Activated CD4-positive, alpha-beta T cell treated with anti-CD3 and anti-CD28 coated beads, Interleukin-2, amount 50 U/mL, for 48 hours (primary cell): Measurements from ENCODE around the gene EVA1A.

Source experiments
- DNase-seq, 2 experiments: peaks; one replicate each; pipeline ENCODE4 v3.0.0-alpha.2; 2020

Gene EVA1A

DNA sequence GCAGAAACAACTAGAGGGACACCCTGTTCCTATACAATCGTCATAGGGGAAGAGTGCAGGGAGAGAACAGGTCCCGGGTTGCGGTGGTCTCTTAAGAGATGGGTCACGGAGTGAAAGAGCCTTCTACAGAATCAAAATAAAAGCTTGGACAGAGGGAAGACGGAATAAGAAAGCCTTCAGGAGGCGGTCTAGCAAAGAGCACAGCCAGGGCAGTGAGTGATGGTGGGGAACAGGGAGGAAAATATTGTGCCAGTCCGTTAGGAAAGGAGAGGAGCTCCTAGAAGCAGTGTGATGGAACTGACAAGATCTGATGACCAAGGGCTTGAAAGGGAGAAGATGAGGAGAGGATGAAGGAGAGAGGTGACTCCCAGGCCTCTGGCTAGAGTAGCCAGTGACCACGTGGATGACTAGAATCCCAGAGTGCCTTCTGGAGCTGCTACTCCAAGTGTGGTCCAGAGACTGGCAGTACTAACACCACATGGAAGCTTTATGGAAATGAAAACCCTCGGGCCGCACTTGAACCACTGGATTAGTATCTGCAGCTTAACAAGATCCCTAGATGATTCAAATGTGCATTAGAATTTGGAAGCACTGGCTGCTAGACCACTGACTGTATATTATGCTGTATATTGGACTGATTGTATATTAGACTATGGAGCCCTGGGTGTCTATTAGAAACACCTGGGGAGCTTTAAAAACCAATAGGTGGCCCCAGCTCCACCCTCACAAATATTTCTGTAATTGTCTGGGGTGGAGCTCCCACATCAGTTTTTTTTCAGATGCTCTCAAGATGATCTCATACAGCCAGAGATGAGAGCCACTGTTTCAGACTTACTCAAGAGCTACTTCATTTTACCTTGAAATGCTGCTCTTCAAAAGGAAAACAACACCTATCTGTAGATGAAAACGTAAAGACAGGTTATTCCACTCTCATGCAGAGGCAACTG lies 1.1 kb upstream of the EVA1A start:
- no peak for DNase-seq

DNA sequence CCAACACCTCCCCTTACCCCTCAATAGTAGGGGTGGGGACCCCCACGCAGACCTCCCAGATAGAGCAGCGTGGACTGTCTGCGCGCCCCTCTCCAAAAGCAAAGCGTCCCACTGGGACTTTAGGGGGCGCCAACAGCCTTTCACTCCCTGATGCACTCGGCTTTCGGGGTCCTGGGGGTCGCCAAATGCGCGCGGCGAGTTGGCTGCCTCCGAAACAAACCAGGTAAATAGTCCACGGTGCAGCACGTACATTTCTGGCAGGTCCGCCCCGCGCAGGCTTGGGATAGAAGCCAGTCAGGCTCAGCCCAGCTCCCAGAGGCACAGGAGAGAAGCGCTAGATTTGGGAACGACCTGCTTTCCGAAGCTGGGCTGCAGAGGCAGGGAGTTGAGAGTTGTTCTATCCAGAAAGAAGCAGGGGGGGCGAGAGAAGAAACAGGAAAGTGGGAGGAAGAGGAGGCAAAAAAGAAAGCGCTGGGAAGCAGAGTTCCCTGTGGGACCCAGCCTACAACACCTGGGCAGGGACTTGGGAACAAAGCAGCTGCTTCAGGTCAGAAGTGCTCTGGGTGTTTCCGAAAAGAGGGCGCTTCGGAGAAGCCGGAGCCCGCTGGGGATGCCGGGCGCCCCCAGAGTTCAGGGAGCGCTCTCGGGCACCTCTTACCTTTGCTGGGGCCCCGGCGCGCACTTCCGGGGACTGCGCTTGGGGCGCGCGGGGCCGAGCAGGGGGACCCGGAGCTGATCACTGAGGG lies 544 bp downstream of the EVA1A start:
- no peak for DNase-seq

DNA sequence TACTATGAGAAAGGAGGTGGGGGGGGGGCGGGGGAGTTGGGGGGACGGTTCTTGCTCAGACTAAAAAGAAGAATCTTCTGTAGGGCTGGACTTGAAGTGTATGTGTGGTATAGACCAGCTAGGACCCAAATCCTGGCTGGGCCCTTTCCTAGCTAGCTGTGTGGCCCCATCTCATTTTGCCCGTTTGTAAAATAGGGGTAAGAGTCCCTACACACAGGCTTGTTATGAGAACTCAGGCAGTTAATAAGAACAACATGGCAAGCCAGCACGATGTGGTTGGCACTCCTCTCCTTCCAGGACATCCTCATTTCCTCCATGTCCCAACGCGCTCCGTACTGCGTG lies 1.1 kb downstream of the EVA1A start:
- DNase-seq, result no peak

DNA sequence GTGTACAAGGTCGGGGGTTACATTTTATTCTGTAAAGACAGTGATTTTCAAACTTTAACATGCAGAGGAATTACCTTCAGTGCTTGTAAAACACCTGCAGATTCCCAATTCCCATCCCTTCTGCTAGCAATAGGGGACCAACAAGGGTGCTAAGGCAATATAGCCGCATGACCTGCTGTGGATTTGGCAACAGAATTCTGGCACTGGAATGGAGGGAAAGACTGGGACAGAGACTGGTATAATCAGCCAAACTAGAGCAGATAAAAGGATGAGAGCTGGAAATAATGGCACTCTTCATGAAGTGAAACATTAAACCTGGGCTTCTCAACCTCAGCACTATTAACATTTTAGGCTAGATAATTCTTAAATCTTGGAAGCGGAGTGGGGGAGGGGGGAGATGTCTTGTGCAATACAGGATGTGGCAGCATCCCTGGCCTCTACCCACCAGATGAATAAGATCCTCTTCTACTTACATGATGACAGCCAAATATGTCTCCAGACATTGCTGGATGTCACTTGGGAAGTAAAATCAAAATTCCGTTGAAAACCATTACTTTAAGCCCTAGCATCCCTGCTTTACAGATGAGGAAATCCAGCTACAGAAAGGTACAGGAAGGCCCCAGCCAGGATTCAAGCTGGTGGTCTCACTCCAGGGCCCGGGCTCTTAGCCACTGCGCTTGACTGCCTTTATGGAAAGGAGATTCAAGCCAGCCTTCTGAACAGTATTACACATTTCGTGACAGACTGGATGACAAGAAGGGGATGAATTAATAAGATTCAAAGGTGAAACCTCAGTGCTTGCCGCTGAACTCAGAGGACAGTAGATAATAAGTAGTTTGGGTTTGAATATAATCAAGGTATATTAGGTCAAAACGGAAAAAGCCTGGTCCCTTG lies 1.7 kb downstream of the EVA1A start:
- DNase-seq, result no peak

DNA sequence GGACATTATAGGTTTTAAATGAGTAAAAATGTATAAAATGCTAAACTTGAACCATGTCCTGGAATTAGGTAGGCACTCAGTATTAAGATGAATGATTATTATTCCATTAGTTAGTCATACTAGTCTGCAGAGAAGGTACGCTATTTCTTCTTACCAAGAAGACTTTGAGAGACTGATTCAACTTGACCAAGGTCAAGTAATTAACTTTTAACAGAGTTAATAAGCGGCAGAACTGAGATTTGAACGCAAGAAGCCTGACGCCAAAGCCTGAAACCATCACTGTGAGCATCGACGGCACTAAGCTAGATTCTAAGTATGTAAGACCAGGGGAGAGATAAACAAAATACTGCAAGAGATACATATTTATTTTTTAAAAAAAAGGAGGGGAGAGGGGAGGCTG lies 2.6 kb downstream of the EVA1A start:
- DNase-seq, result no peak

DNA sequence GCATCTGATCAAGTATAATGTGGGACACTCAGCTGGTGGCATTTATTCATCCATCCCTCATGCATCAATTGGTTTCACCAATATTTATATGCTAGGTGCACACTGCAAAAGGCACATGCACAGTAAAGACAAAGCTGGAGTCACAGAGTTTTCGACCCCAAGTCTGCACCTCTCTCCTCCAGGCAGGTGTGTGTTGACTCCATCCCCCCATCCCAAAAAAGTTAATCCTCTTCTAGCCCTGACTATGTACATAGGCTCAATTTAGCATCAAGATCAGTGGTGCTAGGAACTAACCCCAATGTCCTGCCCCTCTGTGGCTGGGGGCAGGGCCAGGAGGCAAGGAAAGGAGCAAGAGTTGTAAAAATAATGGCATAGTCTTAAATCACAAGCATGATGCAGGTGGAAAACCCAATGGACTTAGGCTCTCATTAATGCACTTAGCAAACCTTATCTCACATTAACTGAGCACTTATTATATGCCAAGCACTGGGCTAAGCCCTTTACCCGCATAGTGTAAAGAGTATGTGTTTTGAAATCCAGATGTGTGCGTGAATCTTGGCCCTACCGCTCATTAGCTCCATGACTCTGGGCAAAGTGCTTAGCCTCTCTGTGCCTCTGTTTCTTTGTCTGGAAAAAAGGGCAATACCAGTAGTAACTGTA lies 3.1 kb downstream of the EVA1A start:
- no peak for DNase-seq

DNA sequence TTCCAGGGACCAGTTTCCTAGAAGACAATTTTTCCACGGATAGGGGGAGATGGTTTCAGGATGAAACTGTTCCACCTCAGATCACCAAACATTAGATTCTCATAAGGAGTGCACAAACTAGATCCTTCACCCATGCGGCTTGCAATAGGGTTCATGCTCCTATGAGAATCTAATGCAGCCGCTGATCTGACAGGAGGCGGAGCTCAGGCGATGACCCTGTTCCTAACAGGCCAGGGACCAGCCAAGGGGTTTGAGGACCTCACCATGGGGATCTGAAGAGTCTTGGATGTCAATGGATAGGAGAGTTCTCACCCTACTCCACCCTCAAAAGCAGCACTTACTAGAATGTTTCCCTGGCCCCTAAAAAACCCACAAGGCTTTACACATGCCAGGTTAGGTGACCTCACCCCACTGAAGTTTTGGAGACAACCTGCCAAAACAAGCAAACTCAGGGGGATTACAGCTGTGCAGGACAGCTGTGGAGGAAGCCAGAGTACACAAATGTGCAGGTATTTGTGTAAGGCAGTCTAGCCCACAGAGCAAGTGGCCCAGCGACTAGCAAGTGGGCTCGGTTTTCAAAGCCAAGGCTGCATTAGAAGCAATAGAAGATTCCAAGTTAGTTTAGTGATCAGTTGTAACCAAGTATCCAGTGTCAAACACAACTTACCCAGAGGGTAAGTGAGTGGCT lies 3.9 kb downstream of the EVA1A start:
- DNase-seq, result no peak

DNA sequence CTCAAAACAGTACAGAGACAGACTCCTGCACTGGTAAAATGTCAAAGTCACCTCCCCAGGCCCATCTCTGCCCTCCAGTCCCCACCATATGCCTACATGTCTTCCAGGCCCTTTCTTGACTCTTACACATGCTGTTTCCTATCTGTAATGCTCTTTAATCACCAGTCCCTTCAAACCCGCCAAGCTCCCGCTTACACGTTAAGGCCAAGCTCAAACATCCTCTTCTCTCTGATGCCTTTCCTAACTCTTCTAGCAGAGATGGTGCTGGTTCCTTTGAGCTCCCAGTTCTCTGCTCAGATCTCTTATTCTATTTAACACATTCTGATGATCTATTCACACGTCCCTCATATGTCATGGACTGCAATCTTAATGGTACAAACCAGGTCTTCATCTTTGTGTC lies 5.0 kb downstream of the EVA1A start:
- DNase-seq, result no peak

DNA sequence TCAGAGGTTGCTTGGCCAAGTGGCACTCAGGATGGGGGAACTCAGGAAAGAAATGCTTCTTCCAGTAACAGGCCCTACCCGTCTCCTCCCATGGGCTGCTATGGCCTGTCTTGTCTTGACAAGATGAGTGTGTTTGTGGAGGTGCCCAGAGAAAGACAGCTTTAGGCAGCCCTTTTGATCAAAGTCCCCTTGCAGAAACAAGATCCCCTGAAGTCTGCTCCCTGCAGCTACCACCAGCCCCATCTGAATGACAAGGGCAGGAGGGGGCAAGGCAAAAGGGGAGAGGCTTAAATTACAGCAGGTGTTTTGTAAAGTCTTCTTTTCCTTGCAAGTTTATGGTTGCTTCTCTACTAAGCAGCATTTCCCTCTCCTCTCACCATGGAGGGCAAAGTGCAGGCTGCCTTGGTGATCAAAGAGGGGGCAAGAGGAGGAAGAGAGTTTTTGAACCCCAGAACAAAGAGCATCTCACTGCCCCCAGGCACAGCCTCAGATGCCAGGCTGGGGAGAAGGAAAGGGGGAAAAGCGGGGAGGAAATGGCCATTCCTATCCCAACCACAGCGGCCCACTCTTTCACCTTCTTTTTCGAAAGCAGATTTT lies 6.7 kb downstream of the EVA1A start:
- no peak for DNase-seq

DNA sequence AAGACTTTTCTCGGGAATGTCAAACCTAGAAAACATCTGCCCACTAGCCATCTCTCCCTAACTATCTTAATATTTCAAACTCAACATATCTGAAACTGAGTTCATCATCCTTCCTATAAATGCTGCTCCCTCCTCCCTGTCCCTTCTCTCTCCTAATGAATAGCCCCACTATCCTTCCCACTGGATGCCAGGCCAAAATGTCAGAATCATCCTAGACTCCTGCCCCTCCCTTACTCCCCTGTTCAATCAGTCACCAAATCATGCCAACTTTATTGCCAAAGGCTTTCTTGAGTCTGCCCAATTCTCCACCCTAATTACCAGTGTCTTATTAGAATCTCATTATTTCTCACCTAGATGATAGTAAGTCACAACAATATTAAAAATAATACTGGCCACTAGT lies 8.5 kb downstream of the EVA1A start:
- no peak for DNase-seq

DNA sequence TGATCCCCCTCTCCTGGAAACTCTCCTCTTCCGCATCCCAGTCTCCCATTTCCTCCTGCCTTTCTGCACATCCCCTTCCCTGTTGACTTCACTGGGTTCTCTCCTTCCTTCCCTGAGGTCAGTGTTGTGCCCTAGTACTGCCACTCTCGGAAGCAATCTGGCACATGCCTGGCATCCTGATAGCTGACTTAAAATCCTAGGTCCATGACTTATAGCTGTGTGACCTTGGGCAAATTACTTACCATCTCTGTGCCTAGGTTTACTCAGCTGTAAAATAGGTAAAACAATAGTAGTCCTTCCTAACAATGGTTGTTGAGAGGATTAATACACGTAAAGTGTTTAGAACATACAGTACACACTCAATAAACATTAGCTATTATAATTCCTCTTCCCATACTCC lies 9.3 kb downstream of the EVA1A start:
- DNase-seq, result no peak

DNA sequence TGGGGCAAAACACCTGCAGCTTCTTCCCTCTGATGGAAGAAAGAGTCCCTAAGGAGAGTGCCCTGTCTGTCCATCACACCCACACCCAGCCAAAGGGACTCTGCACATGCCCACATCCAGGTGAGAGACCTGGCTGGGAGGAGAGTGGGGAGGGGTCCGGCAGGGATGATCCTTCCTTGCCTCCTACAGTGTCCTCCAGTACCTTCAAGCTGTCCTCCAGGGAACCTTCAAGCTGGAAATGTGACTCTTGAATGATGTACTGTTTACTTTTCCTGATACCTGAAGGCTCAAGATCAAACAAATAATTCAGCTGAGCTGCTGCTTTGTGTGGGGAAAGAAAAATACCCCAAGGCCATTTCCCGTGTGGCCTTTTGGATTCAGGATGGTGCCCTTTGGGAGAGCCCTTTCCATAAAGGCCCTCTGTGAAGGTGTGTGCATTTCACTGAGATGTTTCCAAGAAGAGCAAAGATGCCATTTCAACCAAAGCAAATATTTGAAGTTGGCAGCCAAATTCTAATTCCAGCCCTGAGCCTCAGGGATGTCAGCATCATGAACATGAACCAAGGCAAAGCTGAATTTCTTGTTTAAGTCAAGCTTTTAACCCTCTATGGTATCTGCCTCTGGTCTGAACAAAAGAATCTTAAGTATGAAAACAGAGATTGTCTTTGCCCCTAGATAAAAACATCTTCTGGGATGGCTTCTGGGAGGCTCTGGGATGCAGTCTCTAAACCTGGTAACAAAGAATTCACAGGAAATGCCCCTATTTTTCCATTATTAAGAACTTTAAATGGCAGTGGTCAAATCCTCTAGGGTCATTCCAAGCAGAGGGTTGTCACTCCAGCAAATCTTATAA lies 11.1 kb downstream of the EVA1A start:
- DNase-seq, result no peak

DNA sequence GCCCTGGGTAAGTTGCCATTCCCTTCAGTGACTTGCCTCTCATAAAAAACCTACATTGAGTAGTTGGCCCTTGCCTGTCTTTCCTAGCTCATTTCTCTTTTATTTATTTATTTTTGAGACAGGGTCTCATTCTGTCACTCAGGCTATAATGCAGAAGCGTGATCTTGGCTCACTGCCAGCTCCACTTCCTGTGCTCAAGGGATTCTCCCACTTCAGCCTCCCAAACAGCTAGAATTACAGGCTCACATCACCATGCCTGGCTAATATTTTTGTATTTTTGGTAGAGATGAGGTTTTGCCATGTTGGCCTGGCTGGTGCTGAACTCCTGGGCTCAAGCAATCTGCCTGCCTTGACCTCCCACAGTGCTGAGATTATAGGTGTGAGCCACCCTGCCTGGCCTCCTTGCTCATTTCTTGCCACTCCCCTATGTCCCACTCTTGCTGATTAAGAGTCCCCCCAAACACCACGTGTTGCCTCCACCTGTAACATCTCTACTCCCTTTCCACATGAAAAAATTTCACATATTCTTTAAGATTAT lies 12.6 kb downstream of the EVA1A start:
- DNase-seq, result no peak

DNA sequence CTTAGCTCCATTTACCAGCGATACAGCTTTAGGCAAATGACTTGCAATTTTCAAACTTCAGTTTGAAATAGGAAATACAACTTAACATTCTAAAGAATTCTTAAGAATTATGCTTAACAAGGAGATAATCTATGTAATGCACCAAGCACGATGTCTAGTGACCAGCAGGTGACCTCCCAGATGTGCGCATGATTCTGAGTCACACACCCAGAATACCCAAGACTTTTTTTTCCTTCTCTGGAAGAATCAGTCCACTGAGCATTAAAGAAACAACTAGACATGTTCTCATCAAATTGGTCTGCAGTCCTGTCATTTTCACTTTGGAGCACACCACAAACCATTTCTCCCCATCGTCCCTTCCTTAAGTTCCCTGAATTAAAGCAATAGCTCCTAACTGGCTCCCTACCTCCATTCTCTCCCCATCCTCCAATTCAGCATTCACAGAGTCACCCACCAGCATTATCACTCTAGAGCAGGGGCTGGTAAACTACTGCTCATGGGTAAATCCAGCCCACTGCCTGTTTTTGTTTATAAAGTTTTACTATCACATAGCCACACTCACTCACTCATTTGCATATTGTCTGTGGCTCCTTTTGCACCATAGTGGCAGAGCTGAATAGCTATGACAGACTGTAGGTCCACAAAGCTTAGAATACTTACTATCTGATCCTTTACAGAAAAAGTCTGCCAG lies 13.2 kb downstream of the EVA1A start:
- DNase-seq, result no peak

DNA sequence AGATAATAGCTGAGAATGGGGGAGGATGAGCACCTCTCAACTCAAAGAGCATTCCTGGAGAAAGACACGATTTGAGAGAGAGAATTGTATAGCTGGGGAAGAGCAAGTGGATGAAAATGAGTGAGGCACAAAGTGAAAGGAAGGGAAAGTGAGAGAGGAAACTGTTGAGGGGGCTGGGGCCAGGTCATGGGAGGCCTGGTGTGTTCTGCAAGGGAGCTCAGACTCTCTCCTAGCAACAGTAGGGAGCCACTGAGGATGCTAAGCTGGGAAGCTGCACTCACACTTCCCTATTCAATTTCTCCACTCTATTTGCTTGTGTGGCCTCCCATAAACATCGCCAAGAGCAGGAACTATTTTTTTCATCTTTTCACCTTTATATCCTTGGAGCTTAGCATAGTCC lies 14.8 kb downstream of the EVA1A start:
- DNase-seq, result no peak

DNA sequence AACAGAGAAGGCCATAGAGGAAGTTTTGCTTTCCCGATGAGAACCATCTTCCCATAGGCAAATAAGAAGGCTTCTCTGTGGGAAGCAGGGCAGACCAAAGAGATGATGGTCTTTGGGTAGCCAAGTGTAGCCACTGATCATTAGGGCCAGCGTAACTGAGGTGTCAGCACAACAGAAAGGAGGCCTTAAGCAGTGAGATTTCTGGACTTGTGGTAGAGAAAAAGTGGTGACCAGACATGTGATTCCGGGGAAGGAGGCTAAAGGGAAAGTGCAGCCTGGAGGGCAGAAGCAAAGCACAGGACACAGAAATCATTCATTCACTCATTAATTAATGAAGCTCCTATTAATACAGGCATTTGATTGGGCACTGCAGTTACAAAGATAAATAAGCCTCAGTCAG lies 15.4 kb downstream of the EVA1A start:
- DNase-seq, result no peak

DNA sequence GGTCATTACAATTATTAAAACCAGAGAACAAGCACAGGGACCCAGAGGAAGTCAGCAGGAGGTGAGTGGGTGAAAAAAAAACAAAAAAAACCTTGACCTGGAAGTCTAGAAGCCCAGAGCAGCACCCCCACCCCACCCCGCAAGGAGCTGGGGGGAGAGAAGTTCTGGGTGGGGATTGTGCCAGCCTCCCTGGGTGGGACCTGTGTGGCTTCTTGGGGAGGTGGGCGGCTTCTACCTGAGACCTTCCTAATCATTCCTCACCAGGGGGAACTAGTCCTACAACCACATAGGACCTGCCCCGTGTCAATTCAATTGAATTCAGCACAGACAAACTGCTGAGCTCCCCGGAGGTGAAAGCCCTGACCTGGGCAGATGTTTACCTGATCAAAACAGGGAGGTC lies 17.3 kb downstream of the EVA1A start:
- DNase-seq, result no peak

DNA sequence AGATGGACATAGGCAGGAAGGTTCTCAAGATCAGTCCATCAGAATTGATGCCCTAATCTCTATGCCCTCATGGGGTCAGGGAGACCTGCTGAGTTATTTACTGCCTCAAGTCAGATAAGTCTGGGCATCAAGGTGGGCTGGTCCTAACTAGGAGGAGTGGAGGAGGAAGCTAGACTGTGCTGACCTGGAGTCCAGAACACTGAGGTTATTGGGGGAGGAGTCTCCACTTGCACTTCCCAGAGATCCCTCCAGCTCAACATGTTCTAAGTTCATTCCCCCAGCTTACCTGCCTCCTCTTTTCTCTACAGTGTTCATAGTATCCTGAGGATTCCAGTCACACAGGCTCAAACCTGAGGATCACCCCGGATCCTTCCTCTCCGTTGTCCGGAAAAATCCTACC lies 19.3 kb downstream of the EVA1A start:
- DNase-seq, result no peak

DNA sequence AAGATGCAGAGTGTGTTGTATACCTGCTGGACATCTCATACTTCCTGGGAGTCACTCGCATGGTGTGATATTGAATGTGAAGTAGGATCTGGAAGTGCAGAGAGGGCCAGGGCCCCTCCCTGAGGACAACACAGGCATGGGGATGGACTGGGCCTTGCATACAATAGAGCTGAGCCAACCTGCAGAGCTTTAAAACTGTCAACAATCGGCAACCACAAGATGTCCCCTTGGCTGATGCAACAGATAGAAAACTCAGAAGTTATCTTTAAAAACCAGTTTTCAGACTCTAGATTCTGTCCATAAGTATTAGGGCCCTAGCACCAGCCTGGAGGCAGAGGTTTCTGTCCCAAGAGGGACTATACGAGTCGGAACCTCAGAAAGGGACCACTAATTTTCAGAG lies 19.7 kb downstream of the EVA1A start:
- DNase-seq, result no peak
